HUES6 (cell line): ENCODE results near the gene LEMD1.

ENCODE experiments used
- H3K27ac ChIP-seq: 2 replicates; pipeline ENCODE4 v1.7.0; 2013; ENCODE audit warnings: low read depth, mild to moderate bottlenecking, low read length, inconsistent platforms
- H3K27me3 ChIP-seq: 2 replicates; pipeline ENCODE4 v1.6.1; 2013; ENCODE audit warnings: low read length; ENCODE audit not compliant: control insufficient read depth, insufficient read depth
- H3K36me3 ChIP-seq: 2 replicates; pipeline ENCODE4 v1.6.1; 2013; ENCODE audit warnings: low read length; ENCODE audit not compliant: control insufficient read depth, insufficient read depth
- H3K4me1 ChIP-seq: 2 replicates; pipeline ENCODE4 v1.6.1; 2013; ENCODE audit warnings: low read length; ENCODE audit not compliant: control insufficient read depth, insufficient read depth
- H3K4me3 ChIP-seq: 2 replicates; pipeline ENCODE4 v1.5.1; 2013; ENCODE audit warnings: low read depth, low read length
- H3K9ac ChIP-seq: one replicate; pipeline ENCODE4 v1.6.1; 2013; ENCODE audit warnings: mild to moderate bottlenecking, low read length
- H3K9me3 ChIP-seq: 2 replicates; pipeline ENCODE4 v1.6.1; 2013; ENCODE audit warnings: low read depth, low read length; ENCODE audit not compliant: control insufficient read depth, insufficient read depth

The LEMD1 gene

GRCh38 chr1:205446828-205447227 lies 25.0 kb upstream of the LEMD1 start:
- H3K4me3 ChIP-seq, result 0 out of 2 replicates have a peak overlapping the region, but pooled peaks have one; percentile 5
- H3K27ac ChIP-seq, result no peak overlapping the region
- peaks cover 2% of the 10 kb centered on the region; the same call in 1 of the 2 replicates for H3K27me3 ChIP-seq
- H3K9me3 ChIP-seq, result no peaks in the 10 kb centered on the region
- H3K4me1 ChIP-seq, result peaks cover 90% of the 10 kb centered on the region
- no peaks in the 10 kb centered on the region for H3K36me3 ChIP-seq
- no peak overlapping the region for H3K9ac ChIP-seq

- H3K36me3 ChIP-seq, result no peaks in the 10 kb centered on the region
- no peaks in the 10 kb centered on the region for H3K9me3 ChIP-seq
- peaks cover 90% of the 10 kb centered on the region for H3K4me1 ChIP-seq
- peaks cover 2% of the 10 kb centered on the region; the same call in 1 of the 2 replicates for H3K27me3 ChIP-seq
- peak overlapping the region; percentile 42 for H3K4me3 ChIP-seq
- peak overlapping the region; percentile 92 for H3K27ac ChIP-seq
- peak overlapping the region; percentile 73 for H3K9ac ChIP-seq
Measured at GRCh38 chr1:205445646-205445935, 23.7 kb upstream of the LEMD1 start.

GRCh38 chr1:205444931-205445645 lies 23.2 kb upstream of the LEMD1 start:
- H3K4me3 ChIP-seq, result peak overlapping the region; percentile 42
- H3K9me3 ChIP-seq, result no peaks in the 10 kb centered on the region
- no peaks in the 10 kb centered on the region for H3K36me3 ChIP-seq
- H3K27ac ChIP-seq, result peak overlapping the region; percentile 92
- peaks cover 92% of the 10 kb centered on the region for H3K4me1 ChIP-seq
- peak overlapping the region; percentile 73 for H3K9ac ChIP-seq
- peaks cover 2% of the 10 kb centered on the region; the same call in 1 of the 2 replicates for H3K27me3 ChIP-seq

- Histone ChIP-seq H3K9ac (peak overlapping the region; percentile 36), H3K27me3 (peaks cover 1% of the 10 kb centered on the region; the same call in 1 of the 2 replicates), H3K9me3 (no peaks in the 10 kb centered on the region), H3K4me1 (peaks cover 94% of the 10 kb centered on the region), H3K4me3 (peak overlapping the region; percentile 42), H3K27ac (peak overlapping the region; percentile 92), H3K36me3 (no peaks in the 10 kb centered on the region)
Measured at GRCh38 chr1:205444300-205444930, 22.6 kb upstream of the LEMD1 start.

- H3K9me3 ChIP-seq, result no peaks in the 10 kb centered on the region
- H3K36me3 ChIP-seq, result no peaks in the 10 kb centered on the region
- peak overlapping the region; percentile 92 for H3K27ac ChIP-seq
- no peaks in the 10 kb centered on the region for H3K27me3 ChIP-seq
- peak overlapping the region; percentile 42 for H3K4me3 ChIP-seq
- peaks cover 94% of the 10 kb centered on the region for H3K4me1 ChIP-seq
- peak overlapping the region; percentile 36 for H3K9ac ChIP-seq
Measured at GRCh38 chr1:205443585-205444299, 21.9 kb upstream of the LEMD1 start.

GRCh38 chr1:205442051-205442725 lies 20.3 kb upstream of the LEMD1 start:
- H3K27ac ChIP-seq, result peak overlapping the region; percentile 28; the same call in 1 of the 2 replicates
- peaks cover 84% of the 10 kb centered on the region for H3K4me1 ChIP-seq

GRCh38 chr1:205441716-205442050 lies 19.8 kb upstream of the LEMD1 start:
- H3K9ac ChIP-seq, result peak overlapping the region; percentile 32
- 0 out of 2 replicates have a peak, but pooled peaks cover 3% of the 10 kb centered on the region for H3K27me3 ChIP-seq
- H3K4me1 ChIP-seq, result peaks cover 81% of the 10 kb centered on the region
- no peak overlapping the region for H3K4me3 ChIP-seq
- no peaks in the 10 kb centered on the region for H3K9me3 ChIP-seq
- H3K27ac ChIP-seq, result peak overlapping the region; percentile 28; the same call in 1 of the 2 replicates
- H3K36me3 ChIP-seq, result no peaks in the 10 kb centered on the region

More at GRCh38 chr1:205442051-205442725, 20.3 kb upstream of the LEMD1 start:
- Histone ChIP-seq H3K27me3 (no peaks in the 10 kb centered on the region), H3K36me3 (no peaks in the 10 kb centered on the region), H3K4me3 (no peak overlapping the region), H3K9me3 (no peaks in the 10 kb centered on the region), H3K9ac (peak overlapping the region; percentile 32)

- Histone ChIP-seq H3K9ac (no peak overlapping the region), H3K36me3 (no peaks in the 10 kb centered on the region), H3K4me3 (no peak overlapping the region), H3K27me3 (0 out of 2 replicates have a peak, but pooled peaks cover 3% of the 10 kb centered on the region), H3K27ac (no peak overlapping the region), H3K4me1 (peaks cover 79% of the 10 kb centered on the region), H3K9me3 (no peaks in the 10 kb centered on the region)
Measured at GRCh38 chr1:205441318-205441633, 19.4 kb upstream of the LEMD1 start.

- Histone ChIP-seq H3K9me3 (no peaks in the 10 kb centered on the region), H3K4me3 (no peak overlapping the region), H3K27ac (peak overlapping the region; percentile 15; the same call in 1 of the 2 replicates), H3K9ac (peak overlapping the region; percentile 47), H3K27me3 (peaks cover 6% of the 10 kb centered on the region; the same call in 1 of the 2 replicates), H3K36me3 (no peaks in the 10 kb centered on the region), H3K4me1 (peaks cover 73% of the 10 kb centered on the region)
Measured at GRCh38 chr1:205440476-205441317, 18.8 kb upstream of the LEMD1 start.

- Histone ChIP-seq H3K9me3 (no peaks in the 10 kb centered on the region), H3K27me3 (peaks cover 7% of the 10 kb centered on the region; the same call in 1 of the 2 replicates), H3K27ac (peak overlapping the region; percentile 15; the same call in 1 of the 2 replicates), H3K4me3 (no peak overlapping the region), H3K9ac (no peak overlapping the region), H3K36me3 (no peaks in the 10 kb centered on the region), H3K4me1 (peaks cover 67% of the 10 kb centered on the region)
Measured at GRCh38 chr1:205440121-205440475, 18.2 kb upstream of the LEMD1 start.
